A673 (cell line): ENCODE measurements around the gene B3GNT2. TPM values are rescaled to one million over a fixed set of nuclear protein-coding genes. Genes with fewer than 3 reads are reported as not detected.
"Not testable (repeated sequence)": the region's sequence is repeated elsewhere in the genome, so short reads cannot be mapped to it uniquely, and the experiment has no call there.

Experiments used
- Bru-seq: library from RNA; stranded (reverse); fragments of 400-500 nt; gene quantifications from one replicate; lab custom pipeline; 2021; lab: Mats Ljungman, UMichigan
- BruChase-seq, 2 experiments: library from RNA; stranded (reverse); fragments of 400-500 nt; gene quantifications; one replicate each; lab custom pipeline; 2021; lab: Mats Ljungman, UMichigan
- BruUV-seq: library from RNA; stranded (reverse); fragments of 400-500 nt; replicated peaks from 2 replicates; lab custom pipeline; 2021; lab: Mats Ljungman, UMichigan
- CTCF ChIA-PET: fragments of 300-600 bp; sonication (Branson Sonifier 250); formaldehyde crosslinking; loops from one replicate; lab custom pipeline; 2022; ENCODE audit warnings: antibody characterized with exemption; lab: Charles Lee
- POLR2A ChIA-PET: fragments of 300-600 bp; sonication (Branson Sonifier 250); formaldehyde crosslinking; loops from one replicate; lab custom pipeline; 2022; ENCODE audit warnings: antibody characterized with exemption; ENCODE audit not compliant: low non-redundant PET; lab: Charles Lee
- DNase-seq: peaks from one replicate; pipeline ENCODE4 v3.0.0-alpha.2; 2015; ENCODE audit warnings: low spot score
- H3K27ac ChIP-seq: fragments of 200-600 bp; sonication (generic); 2 replicates; pipeline ENCODE4 v1.5.1; 2016; ENCODE audit warnings: mixed run types, low read depth, mild to moderate bottlenecking, mixed read lengths, antibody characterized with exemption, low read length; ENCODE audit not compliant: poor library complexity, severe bottlenecking
- H3K27me3 ChIP-seq: fragments of 200-600 bp; sonication (generic); replicated peaks from 2 replicates; pipeline ENCODE4 v1.6.1; 2017; ENCODE audit warnings: mixed run types, low read depth, mild to moderate bottlenecking, mixed read lengths, antibody characterized with exemption, low read length; ENCODE audit not compliant: insufficient read depth, poor library complexity
- H3K36me3 ChIP-seq: fragments of 200-600 bp; sonication (generic); 2 replicates; pipeline ENCODE4 v1.6.1; 2016; ENCODE audit warnings: mixed run types, mild to moderate bottlenecking, mixed read lengths, antibody characterized with exemption, low read length; ENCODE audit not compliant: insufficient read depth, poor library complexity, severe bottlenecking
- H3K4me1 ChIP-seq: fragments of 200-600 bp; sonication (generic); 2 replicates; pipeline ENCODE4 v1.6.1; 2017; ENCODE audit warnings: mixed run types, mild to moderate bottlenecking, mixed read lengths, antibody characterized with exemption, low read length; ENCODE audit not compliant: insufficient read depth, poor library complexity, severe bottlenecking
- H3K4me3 ChIP-seq: fragments of 200-600 bp; sonication (generic); 2 replicates; pipeline ENCODE4 v1.5.1; 2016; ENCODE audit warnings: low read depth, mixed run types, mild to moderate bottlenecking, mixed read lengths, low read length; ENCODE audit not compliant: poor library complexity, severe bottlenecking
- H3K9me3 ChIP-seq: fragments of 200-600 bp; sonication (generic); 2 replicates; pipeline ENCODE4 v1.6.1; 2016; ENCODE audit warnings: mixed run types, low read depth, mild to moderate bottlenecking, mixed read lengths, antibody characterized with exemption, low read length; ENCODE audit not compliant: poor library complexity, severe bottlenecking
- EZH2 ChIP-seq: fragments of 200-600 bp; sonication (generic); IDR thresholded peaks from 2 replicates; pipeline ENCODE4 v1.6.1; 2017; ENCODE audit warnings: borderline replicate concordance, low read depth, mild to moderate bottlenecking, mixed read lengths, antibody characterized with exemption, low read length; ENCODE audit not compliant: poor library complexity, severe bottlenecking
- intact Hi-C: fragments of 100-400 bp; cut with micrococcal nuclease; formaldehyde crosslinking; loops from one replicate; pipeline ENCODE4 v1.10.0; 2022; ENCODE audit not compliant: unreplicated experiment
- long read RNA-seq: library from polyadenylated mRNA; stranded (forward); transcript quantifications from one replicate; pipeline ENCODE4 v2.0.0, GENCODE V29; 2022
- total RNA-seq: library from RNA; stranded (reverse); gene quantifications from 2 replicates; pipeline ENCODE4 v1.2.3, GENCODE V29; 2021
- TF ChIP-seq, protein P1 (sequence below): fragments of 300-800, 200-600 bp; sonication (generic); conservative IDR thresholded peaks from 2 replicates; pipeline ENCODE4 v1.5.1; 2017; ENCODE audit warnings: low read depth, mild to moderate bottlenecking, antibody characterized with exemption, low read length, moderate library complexity, mixed read lengths

B3GNT2 gene, protein sequence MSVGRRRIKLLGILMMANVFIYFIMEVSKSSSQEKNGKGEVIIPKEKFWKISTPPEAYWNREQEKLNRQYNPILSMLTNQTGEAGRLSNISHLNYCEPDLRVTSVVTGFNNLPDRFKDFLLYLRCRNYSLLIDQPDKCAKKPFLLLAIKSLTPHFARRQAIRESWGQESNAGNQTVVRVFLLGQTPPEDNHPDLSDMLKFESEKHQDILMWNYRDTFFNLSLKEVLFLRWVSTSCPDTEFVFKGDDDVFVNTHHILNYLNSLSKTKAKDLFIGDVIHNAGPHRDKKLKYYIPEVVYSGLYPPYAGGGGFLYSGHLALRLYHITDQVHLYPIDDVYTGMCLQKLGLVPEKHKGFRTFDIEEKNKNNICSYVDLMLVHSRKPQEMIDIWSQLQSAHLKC
- total RNA-seq (6.2 and 6.5 TPM in 2 replicates), Bru-seq, nascent RNA (percentile 62 among the genes with signal in this experiment), BruChase-seq, experiment 1, labeled RNA remaining after a 2-hour chase (percentile 69 among the genes with signal in this experiment), BruChase-seq, experiment 2, labeled RNA remaining after a 6-hour chase (percentile 59 among the genes with signal in this experiment)
- long read RNA-seq, transcript B3GNT2-201 (2 exons, 2,763 nt), result major isoform, 25 of 28 reads
- long read RNA-seq, partial matches to known transcripts, result 0 of 28 reads
- long read RNA-seq, other reads (novel, unspliced or antisense), result 3 of 28 reads

DNA sequence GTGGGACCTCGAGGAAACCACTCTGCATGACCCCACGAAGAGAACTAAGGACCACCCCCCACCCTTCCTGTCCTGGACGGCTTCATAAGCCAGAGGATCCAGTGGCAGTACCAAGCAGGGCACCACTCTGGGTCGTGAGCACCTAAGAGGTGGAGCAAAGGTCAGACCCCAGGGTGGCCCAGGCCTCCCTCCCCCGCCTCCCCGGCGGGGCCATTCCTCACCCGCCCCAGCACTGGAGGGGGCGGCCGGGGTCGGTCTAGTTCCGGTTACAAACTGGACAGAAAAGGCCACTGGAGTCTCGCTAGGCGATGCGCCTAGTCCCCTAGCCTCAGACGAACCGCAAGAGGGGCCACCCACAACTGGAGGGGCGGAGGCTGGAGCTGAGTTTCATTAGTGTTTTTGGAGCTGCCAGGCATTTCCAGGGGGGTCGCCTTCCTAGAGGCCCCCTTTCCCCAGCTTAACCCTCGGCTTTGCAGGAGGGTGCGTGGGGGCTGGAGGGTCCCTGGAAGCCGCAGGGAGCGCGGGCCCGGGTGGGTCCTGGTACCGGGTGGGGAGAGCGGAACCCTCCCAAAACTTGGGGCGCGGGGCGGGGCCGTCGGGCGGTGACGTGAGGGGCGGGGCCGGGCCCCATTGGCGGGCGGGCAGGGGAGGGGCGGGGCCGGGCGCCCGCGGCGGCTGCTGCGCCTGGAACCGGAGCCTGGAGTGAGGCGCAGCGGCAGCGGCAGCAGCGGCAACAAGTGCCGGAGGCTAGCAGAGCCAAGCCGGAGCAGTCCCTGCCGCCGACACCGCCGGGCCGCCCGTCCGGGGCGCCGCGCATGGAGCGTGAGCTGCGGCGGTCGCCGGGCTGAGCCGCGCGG lies at the start of gene B3GNT2:
B3GNT2 (plus strand) TSS at position 695 of the 857 bp plus-strand sequence. CDS start 26,106 bp downstream, outside the sequence.
- no TSS peak for BruUV-seq

DNA sequence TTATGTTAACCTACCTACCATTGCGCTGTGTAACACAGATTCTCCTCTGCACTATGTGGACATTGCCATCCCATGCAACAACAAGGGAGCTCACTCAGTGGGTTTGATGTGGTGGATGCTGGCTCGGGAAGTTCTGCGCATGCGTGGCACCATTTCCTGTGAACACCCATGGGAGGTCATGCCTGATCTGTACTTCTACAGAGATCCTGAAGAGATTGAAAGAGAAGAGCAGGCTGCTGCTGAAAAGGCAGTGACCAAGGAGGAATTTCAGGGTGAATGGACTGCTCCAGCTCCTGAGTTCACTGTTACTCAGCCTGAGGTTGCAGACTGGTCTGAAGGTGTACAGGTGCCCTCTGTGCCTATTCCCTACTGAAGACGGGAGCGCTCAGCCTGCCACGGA lies 49.1 kb upstream of the B3GNT2 start:
- DNase-seq, intact Hi-C loops, H3K27ac ChIP-seq, BruUV-seq, H3K4me1 ChIP-seq, POLR2A ChIA-PET, H3K27me3 ChIP-seq, H3K9me3 ChIP-seq, H3K4me3 ChIP-seq, H3K36me3 ChIP-seq, CTCF ChIA-PET: not testable (repeated sequence)

More for the DNA sequence above, at the start of gene B3GNT2:
- Histone ChIP-seq H3K27ac (peak within 1 kb of the TSS; percentile 74), H3K9me3 (no peaks in the 10 kb centered on the region), H3K4me1 (peaks cover 9% of the 10 kb centered on the region), H3K27me3 (no peaks in the 10 kb centered on the region), H3K4me3 (peak within 1 kb of the TSS; percentile 98), H3K36me3 (no peaks in the 10 kb centered on the region)
- intact Hi-C loops, result loop anchor here (10.0 kb wide), 1 partner anchor 219 kb away; no protein-coding TSS in a partner anchor
- DNase-seq, result peak; percentile 83
- CTCF ChIA-PET, result no interaction called here
- POLR2A ChIA-PET, result no interaction called here
- TF ChIP-seq EZH2, result no peak
- TF ChIP-seq, protein P1, sequence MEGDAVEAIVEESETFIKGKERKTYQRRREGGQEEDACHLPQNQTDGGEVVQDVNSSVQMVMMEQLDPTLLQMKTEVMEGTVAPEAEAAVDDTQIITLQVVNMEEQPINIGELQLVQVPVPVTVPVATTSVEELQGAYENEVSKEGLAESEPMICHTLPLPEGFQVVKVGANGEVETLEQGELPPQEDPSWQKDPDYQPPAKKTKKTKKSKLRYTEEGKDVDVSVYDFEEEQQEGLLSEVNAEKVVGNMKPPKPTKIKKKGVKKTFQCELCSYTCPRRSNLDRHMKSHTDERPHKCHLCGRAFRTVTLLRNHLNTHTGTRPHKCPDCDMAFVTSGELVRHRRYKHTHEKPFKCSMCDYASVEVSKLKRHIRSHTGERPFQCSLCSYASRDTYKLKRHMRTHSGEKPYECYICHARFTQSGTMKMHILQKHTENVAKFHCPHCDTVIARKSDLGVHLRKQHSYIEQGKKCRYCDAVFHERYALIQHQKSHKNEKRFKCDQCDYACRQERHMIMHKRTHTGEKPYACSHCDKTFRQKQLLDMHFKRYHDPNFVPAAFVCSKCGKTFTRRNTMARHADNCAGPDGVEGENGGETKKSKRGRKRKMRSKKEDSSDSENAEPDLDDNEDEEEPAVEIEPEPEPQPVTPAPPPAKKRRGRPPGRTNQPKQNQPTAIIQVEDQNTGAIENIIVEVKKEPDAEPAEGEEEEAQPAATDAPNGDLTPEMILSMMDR, result no peak

DNA sequence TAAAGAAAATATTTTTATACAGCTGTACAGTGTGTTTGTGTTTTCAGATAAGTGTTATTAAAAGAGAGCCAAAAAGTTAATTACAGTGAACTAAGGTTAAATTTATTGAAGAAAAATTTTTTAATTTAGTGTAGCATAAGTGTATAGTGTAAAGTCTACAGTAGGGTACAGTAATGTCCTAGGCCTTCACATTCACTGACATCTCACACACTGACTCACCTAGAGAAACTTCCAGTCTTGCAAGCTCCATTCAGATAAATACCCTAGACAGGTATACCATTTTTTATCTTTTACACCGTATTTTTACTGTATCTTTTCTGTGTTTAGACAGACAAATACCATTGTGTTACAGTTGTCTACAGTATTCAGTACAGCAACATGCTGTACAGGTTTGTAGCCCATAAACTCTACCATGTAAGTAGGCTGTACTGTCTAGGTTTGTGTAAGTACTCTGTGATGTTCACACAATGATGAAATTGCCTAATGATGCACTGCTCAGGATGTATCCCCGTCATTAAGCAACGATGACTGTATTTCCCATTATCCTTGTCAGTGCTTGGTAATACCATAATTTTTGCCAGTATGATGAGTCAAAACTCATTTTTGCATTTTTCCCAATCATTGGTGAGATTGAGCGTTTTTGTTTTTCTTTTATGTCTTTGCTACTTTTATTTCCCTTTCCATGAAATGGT lies 48.2 kb upstream of the B3GNT2 start:
- Histone ChIP-seq H3K4me3 (no peak overlapping the region), H3K27me3 (no peaks in the 10 kb centered on the region), H3K36me3 (no peaks in the 10 kb centered on the region), H3K9me3 (no peaks in the 10 kb centered on the region), H3K27ac (no peak overlapping the region), H3K4me1 (no peaks in the 10 kb centered on the region)
- TF ChIP-seq EZH2, result no peak
- TF ChIP-seq, protein P1, result no peak
- POLR2A ChIA-PET, result no interaction called here
- no peak for DNase-seq
- intact Hi-C loops, result no loop called here
- CTCF ChIA-PET, result no interaction called here
- no TSS peak for BruUV-seq
